ENCODE data around the gene CDH4. TPM values are rescaled to one million over a fixed set of nuclear protein-coding genes. Genes with fewer than 3 reads are reported as not detected.

CDH4 gene
- total RNA-seq, 2 donors from 2014 or later, result 0.05 to 2.2 TPM

- TF ChIP-seq, protein P1, sequence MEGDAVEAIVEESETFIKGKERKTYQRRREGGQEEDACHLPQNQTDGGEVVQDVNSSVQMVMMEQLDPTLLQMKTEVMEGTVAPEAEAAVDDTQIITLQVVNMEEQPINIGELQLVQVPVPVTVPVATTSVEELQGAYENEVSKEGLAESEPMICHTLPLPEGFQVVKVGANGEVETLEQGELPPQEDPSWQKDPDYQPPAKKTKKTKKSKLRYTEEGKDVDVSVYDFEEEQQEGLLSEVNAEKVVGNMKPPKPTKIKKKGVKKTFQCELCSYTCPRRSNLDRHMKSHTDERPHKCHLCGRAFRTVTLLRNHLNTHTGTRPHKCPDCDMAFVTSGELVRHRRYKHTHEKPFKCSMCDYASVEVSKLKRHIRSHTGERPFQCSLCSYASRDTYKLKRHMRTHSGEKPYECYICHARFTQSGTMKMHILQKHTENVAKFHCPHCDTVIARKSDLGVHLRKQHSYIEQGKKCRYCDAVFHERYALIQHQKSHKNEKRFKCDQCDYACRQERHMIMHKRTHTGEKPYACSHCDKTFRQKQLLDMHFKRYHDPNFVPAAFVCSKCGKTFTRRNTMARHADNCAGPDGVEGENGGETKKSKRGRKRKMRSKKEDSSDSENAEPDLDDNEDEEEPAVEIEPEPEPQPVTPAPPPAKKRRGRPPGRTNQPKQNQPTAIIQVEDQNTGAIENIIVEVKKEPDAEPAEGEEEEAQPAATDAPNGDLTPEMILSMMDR (IDR thresholded peaks at IDR 0.05), result no peak
- TF ChIP-seq POLR2A (IDR thresholded peaks at IDR 0.05) (no peak), POLR2AphosphoS5 (IDR thresholded peaks at IDR 0.05) (no peak)
- intact Hi-C loops (cut with DNase I), result no loop called here
- Histone ChIP-seq H3K4me3 (no peak overlapping the region), H3K27me3 (replicated peaks; ENCODE audit: insufficient read depth) (peaks cover 3% of the 10 kb centered on the region), H3K27ac (no peak overlapping the region), H3K9me3 (no peaks in the 10 kb centered on the region), H3K36me3 (no peaks in the 10 kb centered on the region), H3K4me1 (replicated peaks) (no peaks in the 10 kb centered on the region)
- DNase-seq (ENCODE audit: low spot score), result no peak
- WGBS, result 83% methylated on average over 21 of the region's 21 CpGs
These were observed 675.2 kb downstream of the CDH4 start for GRCh38 chr20:61927193-61927825.

DNA sequence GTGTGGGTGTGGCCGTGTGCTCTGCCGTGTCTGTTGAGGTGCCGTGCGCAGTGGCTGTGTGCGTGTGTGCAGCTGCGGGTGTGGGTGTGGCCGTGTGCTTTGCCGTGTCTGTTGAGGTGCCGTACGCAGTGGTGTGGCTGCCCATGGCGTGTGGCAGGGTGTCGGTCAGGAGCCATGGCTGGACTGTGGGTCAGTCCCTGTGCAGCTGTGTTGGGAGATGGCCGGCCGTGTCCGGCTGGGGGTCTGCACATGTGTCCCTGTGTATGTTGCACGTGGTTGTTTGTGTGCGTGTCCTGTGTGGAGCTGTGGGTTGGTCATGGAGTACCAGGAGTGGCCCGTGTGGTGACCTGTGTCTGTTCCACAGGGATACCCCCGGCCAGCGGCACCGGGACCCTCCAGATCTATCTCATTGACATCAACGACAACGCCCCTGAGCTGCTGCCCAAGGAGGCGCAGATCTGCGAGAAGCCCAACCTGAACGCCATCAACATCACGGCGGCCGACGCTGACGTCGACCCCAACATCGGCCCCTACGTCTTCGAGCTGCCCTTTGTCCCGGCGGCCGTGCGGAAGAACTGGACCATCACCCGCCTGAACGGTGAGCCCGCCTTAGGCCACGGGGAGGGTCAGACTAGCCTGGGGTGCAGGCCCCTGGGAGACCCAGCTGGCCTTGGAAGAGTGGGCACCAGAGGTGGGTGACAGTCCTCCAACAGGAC is 675.9 kb downstream of the CDH4 start:
- intact Hi-C loops (cut with DNase I), result no loop called here
- H3K4me3 ChIP-seq, result no peak overlapping the region
- no peaks in the 10 kb centered on the region for H3K4me1 ChIP-seq (replicated peaks)
- H3K9me3 ChIP-seq, result no peaks in the 10 kb centered on the region
- no peaks in the 10 kb centered on the region for H3K36me3 ChIP-seq
- H3K27me3 ChIP-seq (replicated peaks; ENCODE audit: insufficient read depth), result peaks cover 3% of the 10 kb centered on the region
- 92% methylated on average over 43 of the region's 43 CpGs for WGBS
- no peak for DNase-seq (ENCODE audit: low spot score)
- H3K27ac ChIP-seq, result no peak overlapping the region
- TF ChIP-seq, protein P1 (IDR thresholded peaks at IDR 0.05), result no peak

DNA sequence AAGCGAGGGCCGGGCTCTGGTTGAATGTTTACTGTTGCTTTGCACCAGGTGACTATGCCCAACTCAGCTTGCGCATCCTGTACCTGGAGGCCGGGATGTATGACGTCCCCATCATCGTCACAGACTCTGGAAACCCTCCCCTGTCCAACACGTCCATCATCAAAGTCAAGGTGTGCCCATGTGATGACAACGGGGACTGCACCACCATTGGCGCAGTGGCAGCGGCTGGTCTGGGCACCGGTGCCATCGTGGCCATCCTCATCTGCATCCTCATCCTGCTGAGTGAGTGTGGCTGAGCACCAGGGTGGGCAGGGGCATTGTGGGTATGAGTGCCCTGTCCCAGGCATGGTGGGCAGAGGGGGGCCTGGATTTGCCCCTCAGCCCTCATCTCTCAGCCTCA is 677.5 kb downstream of the CDH4 start:
- no peaks in the 10 kb centered on the region for H3K36me3 ChIP-seq
- intact Hi-C loops (cut with DNase I), result no loop called here
- no peaks in the 10 kb centered on the region for H3K9me3 ChIP-seq
- TF ChIP-seq POLR2A (IDR thresholded peaks at IDR 0.05) (no peak), POLR2AphosphoS5 (IDR thresholded peaks at IDR 0.05) (no peak)
- TF ChIP-seq, protein P1 (IDR thresholded peaks at IDR 0.05), result no peak
- no peak for DNase-seq (ENCODE audit: low spot score)
- peaks cover 3% of the 10 kb centered on the region for H3K27me3 ChIP-seq (replicated peaks; ENCODE audit: insufficient read depth)
- H3K27ac ChIP-seq, result no peak overlapping the region
- no peak overlapping the region for H3K4me3 ChIP-seq
- WGBS, result 95% methylated on average over 12 of the region's 12 CpGs
- H3K4me1 ChIP-seq (replicated peaks), result no peaks in the 10 kb centered on the region

DNA sequence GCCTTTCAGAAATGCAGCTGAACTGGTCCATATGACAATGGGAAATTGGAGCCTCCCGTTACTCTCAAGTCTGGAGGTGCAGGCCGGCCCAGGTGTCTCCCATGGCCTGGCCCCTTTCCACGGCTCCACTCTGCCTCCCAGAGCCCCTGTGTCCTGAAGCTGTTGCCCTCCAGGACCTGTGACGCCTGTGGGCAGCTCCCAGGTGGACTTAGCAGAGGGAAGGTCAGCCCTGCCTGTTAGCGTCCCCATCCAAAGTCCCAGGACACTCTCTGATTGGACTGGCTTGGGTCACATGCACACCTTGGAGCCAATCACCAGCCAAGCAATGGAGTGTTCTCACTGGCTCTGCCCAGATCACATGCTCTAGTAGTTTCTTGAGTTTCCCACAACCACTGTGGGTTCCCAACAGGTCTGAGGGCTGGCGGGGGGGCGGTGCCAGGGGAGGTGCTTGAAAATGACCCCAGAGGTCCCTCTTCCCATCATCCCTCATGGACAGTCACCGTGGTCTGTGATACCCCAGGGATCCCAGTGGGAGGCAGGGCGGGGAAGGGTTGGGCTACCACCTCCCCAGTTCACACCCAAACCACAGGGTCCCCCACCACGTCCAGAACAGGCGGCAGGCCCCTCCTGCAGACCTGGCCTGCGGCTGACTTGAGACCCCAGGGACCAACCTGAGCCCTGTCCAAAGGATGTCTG is 678.1 kb downstream of the CDH4 start:
- Histone ChIP-seq H3K9me3 (no peaks in the 10 kb centered on the region), H3K27me3 (replicated peaks; ENCODE audit: insufficient read depth) (peaks cover under 1% of the 10 kb centered on the region), H3K36me3 (no peaks in the 10 kb centered on the region), H3K4me1 (replicated peaks) (no peaks in the 10 kb centered on the region), H3K4me3 (no peak overlapping the region), H3K27ac (no peak overlapping the region)
- intact Hi-C loops (cut with DNase I), result no loop called here
- DNase-seq (ENCODE audit: low spot score), result no peak
- TF ChIP-seq POLR2A (IDR thresholded peaks at IDR 0.05), result no peak
- TF ChIP-seq, protein P1 (IDR thresholded peaks at IDR 0.05), result no peak
- TF ChIP-seq POLR2AphosphoS5 (IDR thresholded peaks at IDR 0.05), result no peak
- 85% methylated on average over 12 of the region's 12 CpGs for WGBS

Measured in prostate gland (tissue), 2 donors.